ENCODE measurements around the gene OR10H3.

- no peak for TF ChIP-seq CTCF (IDR thresholded peaks at IDR 0.05; ENCODE audit: low read depth, low read length)
- no peak for TF ChIP-seq EZH2phosphoT487 (IDR thresholded peaks at IDR 0.05; ENCODE audit: low read depth)
Observed at GRCh38 chr19:15717809-15718208, 20.0 kb upstream of the OR10H3 start.
